ENCODE measurements around the gene PCED1A. TPM values are rescaled to one million over a fixed set of nuclear protein-coding genes. Genes with fewer than 3 reads are reported as not detected.

Gene PCED1A
- total and polyA plus RNA-seq, 2 donors from 2014 or later, result 43.6 to 47.7 TPM

DNA sequence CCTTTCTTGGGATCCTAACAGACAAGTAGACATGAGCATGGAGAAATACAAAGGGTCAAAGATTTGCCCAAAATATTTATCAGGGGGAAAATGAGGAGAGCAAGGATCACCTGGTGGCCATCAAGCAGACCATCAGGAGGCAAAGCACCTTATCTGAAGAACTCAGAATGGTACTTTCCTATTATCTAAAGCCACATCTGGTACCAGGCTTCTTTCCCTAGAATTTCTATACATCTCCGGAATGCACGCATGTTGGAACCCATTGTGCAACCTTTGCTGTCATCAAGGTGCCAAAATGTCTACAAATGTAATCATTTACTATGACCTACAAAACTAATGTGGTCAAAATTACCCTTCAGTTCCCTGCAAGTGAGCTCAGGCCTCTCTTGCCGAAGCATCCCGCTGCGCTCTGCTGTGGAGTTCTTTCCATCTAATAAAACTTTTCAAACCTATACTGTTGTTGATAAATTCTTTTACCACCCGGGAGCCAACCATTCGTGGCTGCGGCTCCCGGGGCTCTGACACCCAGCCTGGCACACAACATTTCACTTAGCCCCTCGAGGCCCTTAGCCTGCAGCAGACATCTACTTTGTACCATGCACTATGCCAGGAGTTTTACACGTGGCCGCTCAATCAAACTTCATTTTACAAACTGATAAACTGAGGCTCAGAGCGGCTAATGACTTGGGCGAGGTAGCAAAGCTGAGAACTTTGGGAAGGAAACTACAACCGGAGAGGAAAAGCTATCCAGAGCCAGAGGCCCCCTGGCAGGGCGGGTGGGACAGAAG is 36.2 kb downstream of the PCED1A start:
- intact Hi-C loops (cut with DNase I), result no loop called here
- H3K27ac ChIP-seq (ENCODE audit: low read depth in 2 of 2, low read length in 2 of 2), result no peak overlapping the region
- H3K27me3 ChIP-seq (ENCODE audit: control insufficient read depth, insufficient read depth, low read length), result peaks cover 5% of the 10 kb centered on the region
- H3K9ac ChIP-seq (ENCODE audit: low read length in 3 of 3), result no peak overlapping the region
- no peaks in the 10 kb centered on the region for H3K36me3 ChIP-seq (ENCODE audit: control insufficient read depth in 2 of 3, insufficient read depth in 3 of 3, low read length in 3 of 3)
- peaks cover 0 to 3% (median 3%) of the 10 kb centered on the region in 3 donors for H3K4me1 ChIP-seq (ENCODE audit: control insufficient read depth in 2 of 3, insufficient read depth in 2 of 3, low read depth in 1 of 3, low read length in 3 of 3)
- DNase-seq (no peak), FAIRE-seq (no peak)
- no peak overlapping the region for H3K4me3 ChIP-seq (ENCODE audit: low read length in 3 of 3)
- H3K9me3 ChIP-seq (ENCODE audit: control insufficient read depth in 2 of 3, insufficient read depth in 1 of 3, low read length in 3 of 3), result no peaks in the 10 kb centered on the region
- TF ChIP-seq CTCF (IDR thresholded peaks at IDR 0.05; ENCODE audit: borderline replicate concordance, extremely low read depth, insufficient read depth), result no peak

GRCh38 chr20:2801286-2801728 is 39.1 kb downstream of the PCED1A start:
- H3K27me3 ChIP-seq (ENCODE audit: control insufficient read depth, insufficient read depth, low read length), result peaks cover 5% of the 10 kb centered on the region
- TF ChIP-seq CTCF (IDR thresholded peaks at IDR 0.05; ENCODE audit: borderline replicate concordance, extremely low read depth, insufficient read depth), result no peak
- DNase-seq (peak in 1 of 5 donors; percentile 7), FAIRE-seq (no peak)
- peak overlapping the region in 1 of 3 donors; percentile 65 for H3K4me3 ChIP-seq (ENCODE audit: low read length in 3 of 3)
- no peak overlapping the region for H3K27ac ChIP-seq (ENCODE audit: low read depth in 2 of 2, low read length in 2 of 2)
- no peaks in the 10 kb centered on the region for H3K36me3 ChIP-seq (ENCODE audit: control insufficient read depth in 2 of 3, insufficient read depth in 3 of 3, low read length in 3 of 3)
- intact Hi-C loops (cut with DNase I), result no loop called here
- H3K9me3 ChIP-seq (ENCODE audit: control insufficient read depth in 2 of 3, insufficient read depth in 1 of 3, low read length in 3 of 3), result no peaks in the 10 kb centered on the region
- peaks cover 0 to 3% (median 3%) of the 10 kb centered on the region in 3 donors for H3K4me1 ChIP-seq (ENCODE audit: control insufficient read depth in 2 of 3, insufficient read depth in 2 of 3, low read depth in 1 of 3, low read length in 3 of 3)
- no peak overlapping the region for H3K9ac ChIP-seq (ENCODE audit: low read length in 3 of 3)

DNA sequence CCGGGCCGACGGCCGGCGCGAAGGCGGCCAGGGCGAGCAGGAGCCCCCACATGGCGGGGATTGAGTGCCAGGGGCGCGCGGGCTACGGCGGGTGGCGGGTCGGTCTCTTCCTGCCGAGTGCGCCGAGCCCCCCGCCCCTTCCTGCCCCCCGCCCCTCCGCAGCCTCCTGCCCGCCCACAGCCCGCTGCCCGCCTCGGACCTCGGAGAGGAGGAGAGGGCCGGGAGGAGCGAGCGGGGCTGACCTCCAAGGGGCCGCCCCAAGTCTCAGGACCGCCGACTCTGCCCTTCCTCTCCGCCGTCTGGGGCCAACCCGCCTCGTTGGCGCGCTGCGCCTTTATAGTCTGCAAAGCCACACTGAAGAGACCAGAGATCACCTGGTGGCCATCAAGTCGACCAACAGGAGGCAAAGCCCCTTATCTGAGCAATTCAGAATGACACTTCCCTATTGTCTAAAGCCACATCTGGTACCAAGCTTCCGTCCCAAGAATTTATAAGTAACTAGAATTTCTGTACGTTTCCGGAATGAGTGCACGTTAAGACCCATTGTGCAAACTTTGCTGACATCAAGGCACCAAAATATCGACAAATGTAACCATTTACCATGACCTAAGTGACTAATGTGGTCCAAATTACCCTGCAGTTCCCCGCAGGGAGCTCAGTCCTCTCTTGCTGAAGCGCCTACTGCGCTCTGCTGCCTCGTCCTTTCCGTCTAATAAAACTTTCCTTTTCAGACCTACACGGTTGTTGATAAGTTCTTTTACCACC is 39.8 kb downstream of the PCED1A start, which contains the start of gene CPXM1:
Gene CPXM1, minus strand, starts transcription at position 107 of the 765 bp plus-strand sequence. Its CDS starts 55 bp downstream, at position 52.
- Histone ChIP-seq H3K27me3 (ENCODE audit: control insufficient read depth, insufficient read depth, low read length) (peaks cover 2% of the 10 kb centered on the region), H3K36me3 (ENCODE audit: control insufficient read depth in 2 of 3, insufficient read depth in 3 of 3, low read length in 3 of 3) (no peaks in the 10 kb centered on the region), H3K4me1 (ENCODE audit: control insufficient read depth in 2 of 3, insufficient read depth in 2 of 3, low read depth in 1 of 3, low read length in 3 of 3) (peaks cover 0 to 3% (median 0%) of the 10 kb centered on the region in 3 donors), H3K9me3 (ENCODE audit: control insufficient read depth in 2 of 3, insufficient read depth in 1 of 3, low read length in 3 of 3) (no peaks in the 10 kb centered on the region), H3K9ac (ENCODE audit: low read length in 3 of 3) (peak within 1 kb of the TSS in 1 of 3 donors; percentile 82), H3K27ac (ENCODE audit: low read depth in 2 of 2, low read length in 2 of 2) (no peak within 1 kb of the TSS), H3K4me3 (ENCODE audit: low read length in 3 of 3) (peak within 1 kb of the TSS in 2 of 3 donors; percentile 47 to 90)
- no peak for TF ChIP-seq CTCF (IDR thresholded peaks at IDR 0.05; ENCODE audit: borderline replicate concordance, extremely low read depth, insufficient read depth)
- FAIRE-seq, result no peak
- intact Hi-C loops (cut with DNase I), result no loop called here
- peak; percentile 77 to 88 (median 84) for DNase-seq

All from kidney (tissue), 14 donors.